Endothelial cell of umbilical vein (primary cell): ENCODE data around the gene KRR1. TPM values are rescaled to one million over a fixed set of nuclear protein-coding genes. Genes with fewer than 3 reads are reported as not detected.

Source experiments
- BruUV-seq: library from RNA; stranded (reverse); fragments of 400-500 nt; replicated peaks from 2 replicates; lab custom pipeline; 2021; lab: Mats Ljungman, UMichigan
- CTCF ChIA-PET: fragments of 300-600, 350-600 bp; sonication (Branson Sonifier 250); formaldehyde crosslinking; loops from one replicate; lab custom pipeline; 2021; ENCODE audit warnings: antibody characterized with exemption, inconsistent platforms; lab: Charles Lee
- POLR2A ChIA-PET: fragments of 300-600, 350-600 bp; sonication (Branson Sonifier 250); formaldehyde crosslinking; loops from one replicate; lab custom pipeline; 2021; ENCODE audit warnings: antibody characterized with exemption, inconsistent platforms; lab: Charles Lee
- DNase-seq: peaks from one replicate; pipeline ENCODE4 v3.0.0-alpha.2; 2011; ENCODE audit warnings: low read depth, low spot score
- FAIRE-seq: peaks from 2 replicates; lab custom pipeline; 2011; peaks lifted over from hg19 to GRCh38; lab: Jason Lieb, UNC
- H2AFZ ChIP-seq: 2 replicates; pipeline ENCODE4 v1.6.0; 2012; ENCODE audit warnings: low read depth, low read length, control low read depth, inconsistent platforms
- H3K27ac ChIP-seq: 2 replicates; pipeline ENCODE4 v1.5.1; 2011; ENCODE audit warnings: low read depth, mild to moderate bottlenecking, control low read depth, low read length, moderate library complexity; ENCODE audit not compliant: insufficient read depth
- H3K27me3 ChIP-seq, 2 experiments: 2 replicates each; pipeline versions ENCODE4 v1.6.0 to v1.6.1; 2011; ENCODE audit warnings: low read length in 2 of 2, mixed read lengths in 1 of 2; ENCODE audit not compliant: control insufficient read depth in 2 of 2, insufficient read depth in 2 of 2
- H3K36me3 ChIP-seq, 2 experiments: 2 replicates in 1 of 2; 3 replicates in 1 of 2; pipeline ENCODE4 v1.5.1; 2011; ENCODE audit warnings: low read length in 2 of 2, mild to moderate bottlenecking in 1 of 2, moderate library complexity in 1 of 2; ENCODE audit not compliant: control insufficient read depth in 2 of 2, insufficient read depth in 2 of 2; ENCODE audit errors: extremely low read depth in 1 of 2
- H3K4me1 ChIP-seq: 3 replicates; pipeline ENCODE4 v1.5.1; 2011; ENCODE audit warnings: mild to moderate bottlenecking, low read length; ENCODE audit not compliant: control insufficient read depth, insufficient read depth; ENCODE audit errors: extremely low read depth
- H3K4me2 ChIP-seq: 2 replicates; pipeline ENCODE4 v1.6.1; 2011; ENCODE audit warnings: low read length, control low read depth, mixed read lengths; ENCODE audit not compliant: insufficient read depth
- H3K4me3 ChIP-seq, 3 experiments: fragments of 200-600 bp in 1 of 3; sonication (generic), shearing (Covaris generic) in 1 of 3; replicated peaks in 1 of 3; 2 replicates each; pipeline ENCODE4 v1.5.1; 2011 to 2016; ENCODE audit warnings: control low read depth in 3 of 3, low read length in 3 of 3, mild to moderate bottlenecking in 2 of 3, inconsistent platforms in 1 of 3, low read depth in 1 of 3, moderate library complexity in 1 of 3; ENCODE audit not compliant: insufficient read depth in 1 of 3
- H3K79me2 ChIP-seq: 2 replicates; pipeline ENCODE4 v1.6.0; 2012; ENCODE audit warnings: low read length, inconsistent platforms; ENCODE audit not compliant: control insufficient read depth, insufficient read depth
- H3K9ac ChIP-seq: replicated peaks from 2 replicates; pipeline ENCODE3; 2011; ENCODE audit warnings: low read length, control low read depth; ENCODE audit not compliant: insufficient read depth; ENCODE audit errors: extremely low read depth
- H3K9me1 ChIP-seq: replicated peaks from 3 replicates; pipeline ENCODE4 v1.6.0; 2011; ENCODE audit warnings: mild to moderate bottlenecking, low read length; ENCODE audit not compliant: control insufficient read depth, insufficient read depth; ENCODE audit errors: extremely low read depth
- H3K9me3 ChIP-seq: replicated peaks from 2 replicates; pipeline ENCODE4 v1.5.1; 2012; ENCODE audit warnings: low read length, inconsistent platforms; ENCODE audit not compliant: control insufficient read depth, insufficient read depth
- H4K20me1 ChIP-seq: replicated peaks from 2 replicates; pipeline ENCODE3; 2011; ENCODE audit warnings: mild to moderate bottlenecking, low read length; ENCODE audit not compliant: control insufficient read depth, insufficient read depth; ENCODE audit errors: extremely low read depth
- EZH2 ChIP-seq: IDR thresholded peaks from 2 replicates; pipeline ENCODE4 v1.6.1; 2012; ENCODE audit warnings: borderline replicate concordance, low read depth, mild to moderate bottlenecking, moderate library complexity, low read length, inconsistent platforms; ENCODE audit not compliant: severe bottlenecking
- GATA2 ChIP-seq: IDR thresholded peaks from 2 replicates; pipeline ENCODE4 v1.7.0; 2011; ENCODE audit warnings: low read depth, mild to moderate bottlenecking, moderate library complexity, mixed read lengths, low read length; ENCODE audit not compliant: insufficient read length, insufficient read depth
- JUN ChIP-seq: IDR thresholded peaks from 2 replicates; pipeline ENCODE4 v1.6.1; 2011; ENCODE audit warnings: borderline replicate concordance, low read depth; ENCODE audit not compliant: insufficient read length, insufficient read depth
- POLR2AphosphoS5 ChIP-seq: IDR thresholded peaks from 2 replicates; pipeline ENCODE4 v1.6.1; 2012; ENCODE audit warnings: low read depth, mild to moderate bottlenecking, control low read depth, low read length, moderate library complexity; ENCODE audit not compliant: insufficient read depth
- dilution Hi-C: fragments of 300-500 bp; cut with MboI; formaldehyde crosslinking; loops from one replicate; pipeline ENCODE4 v1.15.0; 2019; ENCODE audit warnings: low sequenced_read_pairs; ENCODE audit not compliant: extremely low pct_ligation_motif_present
- intact Hi-C: fragments of 100-400 bp; cut with micrococcal nuclease; formaldehyde crosslinking; loops from one replicate; pipeline ENCODE4 v1.10.0; 2022
- polyA plus RNA-seq, 4 experiments: library from polyadenylated mRNA; depleted of rRNA in 3 of 4; stranded (reverse) in 3 of 4; unstranded in 1 of 4; fragments of >200 nt; gene quantifications; 2 replicates each; pipeline versions ENCODE4 v1.2.1 to v1.2.3, GENCODE V29; 2011 to 2012; ENCODE audit warnings: missing spikeins in 1 of 4
- total RNA-seq: library from RNA; stranded (reverse); gene quantifications from 2 replicates; pipeline ENCODE4 v1.2.3, GENCODE V29; 2021
- TF ChIP-seq, protein P1 (sequence below): IDR thresholded peaks from 2 replicates; pipeline ENCODE4 v1.6.1; 2011; ENCODE audit not compliant: insufficient read depth, insufficient read length

Gene KRR1
- total and polyA plus RNA-seq, 2 donors (not counting 3 experiments of a cell fraction or from before 2014, with no cell fraction given) = 5.9 to 49.3 TPM

DNA sequence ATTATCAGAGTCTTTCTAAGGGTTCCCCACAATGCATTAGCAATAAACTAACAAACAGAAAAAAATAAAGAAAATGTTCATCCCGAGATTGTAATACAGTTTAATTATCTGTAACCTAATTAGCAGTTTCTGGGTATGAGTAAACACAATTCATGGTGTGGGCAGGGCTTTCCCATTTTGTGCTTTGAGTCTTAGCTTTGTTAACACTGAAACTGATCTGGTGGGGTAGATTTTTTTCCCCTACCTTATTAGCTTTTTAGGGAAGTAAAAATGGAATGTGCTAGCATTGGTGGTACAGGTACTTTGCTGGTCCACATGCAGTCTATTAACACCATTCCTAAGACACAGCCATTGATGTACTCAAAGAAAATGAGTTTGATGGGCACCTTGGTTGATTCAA is 18.4 kb upstream of the KRR1 start:
- DNase-seq (no peak), FAIRE-seq (no peak)
- intact Hi-C loops = loop anchor here (5.0 to 10.0 kb wide), 4 partner anchors 192 to 927 kb away; no protein-coding TSS in a partner anchor
- no peaks in the 10 kb centered on the region for H3K4me1 ChIP-seq
- H4K20me1 ChIP-seq = no peaks in the 10 kb centered on the region
- H3K27me3 ChIP-seq = no peaks in the 10 kb centered on the region
- TF ChIP-seq POLR2AphosphoS5 = no peak
- no peak for TF ChIP-seq EZH2
- no peak for TF ChIP-seq JUN
- no peak for TF ChIP-seq GATA2
- no peaks in the 10 kb centered on the region for H3K9me3 ChIP-seq
- POLR2A ChIA-PET = no interaction called here
- no peak overlapping the region for H3K4me3 ChIP-seq
- BruUV-seq = no TSS peak
- H3K79me2 ChIP-seq = no peaks in the 10 kb centered on the region
- H3K9me1 ChIP-seq = no peaks in the 10 kb centered on the region
- no peak overlapping the region for H3K4me2 ChIP-seq
- no peaks in the 10 kb centered on the region for H3K36me3 ChIP-seq
- no peak overlapping the region for H2AFZ ChIP-seq
- no peak overlapping the region for H3K9ac ChIP-seq
- CTCF ChIA-PET = interaction anchor here (1.1 to 3.8 kb wide), 2 partner anchors 502 to 507 kb away, joined by 4 to 48 read pairs; partner anchors contain the start of gene PHLDA1
- H3K27ac ChIP-seq = no peak overlapping the region
- dilution Hi-C loops = no loop called here

DNA sequence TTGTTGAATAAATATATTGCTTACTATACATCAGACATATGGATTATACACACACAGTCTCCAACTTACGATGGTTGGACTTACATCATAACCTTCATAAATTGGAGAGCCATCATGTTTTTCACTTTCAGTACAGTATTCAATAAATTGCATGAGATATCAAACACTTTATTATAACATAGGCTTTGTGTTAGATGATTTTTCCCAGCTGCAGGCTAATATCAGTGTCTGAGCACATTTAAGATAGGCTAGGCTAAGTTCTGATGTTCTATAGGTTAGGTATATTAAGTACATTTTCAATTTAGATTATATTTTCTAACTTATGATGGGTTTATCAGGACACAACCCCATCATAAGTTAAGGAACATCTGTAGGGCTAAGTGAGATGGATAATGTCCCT is 17.9 kb upstream of the KRR1 start:
- CTCF ChIA-PET = interaction anchor here (1.1 to 5.0 kb wide), 4 partner anchors 502 to 510 kb away, joined by 4 to 95 read pairs (median 26); partner anchors contain the start of gene PHLDA1
- no peak for FAIRE-seq
- Histone ChIP-seq H3K27ac (no peak overlapping the region), H3K9me1 (no peaks in the 10 kb centered on the region), H3K79me2 (no peaks in the 10 kb centered on the region), H3K36me3 (no peaks in the 10 kb centered on the region), H3K4me3 (no peak overlapping the region), H3K4me1 (no peaks in the 10 kb centered on the region), H3K9ac (no peak overlapping the region), H3K4me2 (no peak overlapping the region), H4K20me1 (no peaks in the 10 kb centered on the region), H3K27me3 (no peaks in the 10 kb centered on the region), H2AFZ (no peak overlapping the region), H3K9me3 (no peaks in the 10 kb centered on the region)
- TF ChIP-seq JUN = no peak
- TF ChIP-seq, protein P1, sequence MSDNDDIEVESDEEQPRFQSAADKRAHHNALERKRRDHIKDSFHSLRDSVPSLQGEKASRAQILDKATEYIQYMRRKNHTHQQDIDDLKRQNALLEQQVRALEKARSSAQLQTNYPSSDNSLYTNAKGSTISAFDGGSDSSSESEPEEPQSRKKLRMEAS = no peak
- no TSS peak for BruUV-seq
- dilution Hi-C loops (no loop called here), intact Hi-C loops (loop anchor here (5.0 to 10.0 kb wide), 4 partner anchors 193 to 928 kb away; no protein-coding TSS in a partner anchor)
- POLR2A ChIA-PET = no interaction called here
- DNase-seq = no peak
